NK-92 (cell line): ENCODE measurements around the gene KIAA1614.

Source experiments
- DNase-seq: peaks from one replicate; lab custom pipeline; 2025; ENCODE audit not compliant: unreplicated experiment; lab: John Stamatoyannopoulos, UW

The KIAA1614 gene, protein sequence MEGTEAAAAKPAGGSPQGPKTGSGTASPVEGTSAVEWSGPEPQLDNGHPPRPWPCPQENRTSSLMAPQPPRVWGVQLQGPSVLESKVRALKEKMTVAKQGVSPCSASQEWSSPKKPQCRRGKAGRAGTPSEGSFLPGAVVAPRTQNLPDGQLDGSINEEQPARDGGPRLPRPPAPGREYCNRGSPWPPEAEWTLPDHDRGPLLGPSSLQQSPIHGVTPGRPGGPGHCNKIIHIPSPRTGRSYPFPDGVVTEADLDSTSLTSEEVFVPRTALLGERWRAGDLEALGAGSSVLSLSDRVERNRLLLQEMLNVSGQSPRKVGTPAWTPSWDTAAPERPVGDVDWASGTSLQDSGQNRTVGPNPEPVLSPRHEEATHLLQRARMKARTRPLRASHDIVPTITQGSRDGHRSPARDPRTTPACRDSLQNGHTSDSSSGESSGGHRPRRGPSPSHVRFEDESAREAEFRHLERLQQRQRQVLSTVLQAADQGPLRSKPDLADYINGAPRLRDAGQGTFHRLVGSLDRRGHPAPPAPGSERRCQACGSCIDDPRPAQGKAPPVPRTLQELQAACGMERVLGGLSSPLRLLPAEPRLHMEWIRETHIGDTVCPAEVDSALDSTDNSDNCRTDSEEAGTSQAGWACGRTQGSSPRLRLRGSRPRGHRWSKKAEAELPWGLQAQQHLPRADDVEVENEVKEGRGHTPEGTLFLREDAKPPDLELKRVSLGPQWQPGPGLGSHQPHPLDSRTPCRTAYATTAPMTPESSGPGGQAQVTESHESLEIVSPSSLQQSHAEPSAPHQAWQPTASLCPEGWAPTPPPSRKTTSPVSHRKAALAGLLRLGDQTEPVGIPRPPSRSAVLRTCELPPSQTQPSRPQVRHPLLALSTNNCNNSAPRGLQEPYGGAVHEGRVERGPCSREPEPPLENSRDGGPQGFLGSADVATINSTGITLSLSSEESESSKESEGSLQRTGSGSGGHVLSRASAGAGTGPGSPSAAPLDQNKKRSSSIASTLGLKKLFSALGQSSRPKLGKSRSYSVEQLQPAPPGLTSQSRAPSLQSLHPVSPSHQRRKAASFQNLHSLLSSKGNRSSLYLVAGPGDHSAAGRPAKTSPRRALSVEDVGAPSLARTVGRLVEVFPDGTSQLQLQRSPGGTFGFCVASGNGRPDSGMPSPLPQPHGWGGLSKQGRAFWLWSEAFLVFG

DNA sequence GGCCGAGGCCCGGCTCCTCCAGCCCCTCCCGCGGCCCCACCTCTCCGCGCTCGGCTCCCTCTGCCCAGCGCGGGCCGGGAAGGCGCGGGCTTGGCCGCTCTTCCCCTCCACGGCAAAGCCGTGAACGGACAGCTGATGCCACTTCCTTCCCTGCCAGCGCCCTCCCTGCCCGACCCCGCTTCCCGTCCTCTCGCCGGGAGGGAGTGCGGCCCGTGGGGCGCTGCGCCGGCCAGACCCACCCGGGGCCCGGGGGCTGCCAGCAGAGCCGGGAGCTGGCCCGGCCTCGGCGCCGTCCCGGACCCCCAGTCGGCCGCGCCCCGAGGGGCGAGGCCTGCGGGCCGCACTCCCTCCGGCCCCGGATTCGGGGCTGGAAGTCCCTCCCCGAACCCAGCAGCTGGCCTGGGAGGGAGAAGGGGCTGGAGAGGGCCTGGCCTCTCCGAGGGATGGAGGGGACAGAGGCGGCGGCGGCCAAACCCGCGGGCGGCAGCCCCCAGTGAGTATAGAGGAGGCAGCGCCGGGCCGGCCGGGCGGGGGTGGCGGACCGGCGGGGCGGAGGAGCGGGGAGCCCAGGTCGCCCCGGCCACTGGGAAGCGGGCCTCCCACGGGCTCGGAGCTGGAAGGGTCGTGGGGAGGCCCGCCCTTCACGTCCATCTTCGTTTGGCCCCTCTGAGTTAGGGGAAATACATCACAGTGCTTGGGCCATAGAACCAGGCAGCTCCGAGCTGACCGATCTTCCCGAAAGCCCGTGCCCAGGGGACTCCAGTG lies at the start of gene KIAA1614:
Gene KIAA1614, plus strand, starts transcription at position 97 of the 765 bp plus-strand sequence. Its CDS starts 347 bp downstream, at position 444.
- DNase-seq: no peak

DNA sequence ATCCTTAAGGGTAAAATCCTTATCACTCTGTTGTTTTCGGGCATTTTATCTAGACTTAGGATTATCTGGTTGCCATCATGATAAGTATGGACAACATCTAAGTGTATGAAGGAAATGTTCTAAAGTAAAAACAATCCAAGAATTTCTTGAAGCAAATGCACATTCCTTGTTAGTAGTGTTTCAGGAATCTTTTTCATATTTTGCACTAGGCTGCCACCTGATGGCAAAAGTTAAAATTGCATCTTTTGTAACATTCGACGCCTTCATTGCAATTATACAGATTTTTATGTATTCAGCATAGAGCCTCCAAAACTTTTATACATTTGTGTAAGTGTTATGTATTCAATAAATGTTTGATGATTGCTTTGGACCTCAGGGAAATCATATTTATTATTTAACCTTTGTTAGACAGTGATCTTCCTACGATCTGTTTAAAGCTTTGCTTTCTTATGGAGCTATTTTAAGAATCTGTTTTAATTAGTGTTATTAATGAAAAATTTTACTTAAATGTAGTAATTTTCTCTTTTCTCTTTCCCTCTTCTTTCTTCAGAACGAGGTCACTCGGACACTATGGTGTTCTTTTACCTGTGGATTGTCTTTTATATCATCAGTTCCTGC lies 49.4 kb upstream of the KIAA1614 start:
- DNase-seq: no peak

- DNase-seq: no peak
Measured at GRCh38 chr1:180881806-180882509, 30.7 kb upstream of the KIAA1614 start.

GRCh38 chr1:180884588-180885300 lies 28.0 kb upstream of the KIAA1614 start:
- no peak for DNase-seq

GRCh38 chr1:180886338-180886737 lies 26.4 kb upstream of the KIAA1614 start:
- no peak for DNase-seq

DNA sequence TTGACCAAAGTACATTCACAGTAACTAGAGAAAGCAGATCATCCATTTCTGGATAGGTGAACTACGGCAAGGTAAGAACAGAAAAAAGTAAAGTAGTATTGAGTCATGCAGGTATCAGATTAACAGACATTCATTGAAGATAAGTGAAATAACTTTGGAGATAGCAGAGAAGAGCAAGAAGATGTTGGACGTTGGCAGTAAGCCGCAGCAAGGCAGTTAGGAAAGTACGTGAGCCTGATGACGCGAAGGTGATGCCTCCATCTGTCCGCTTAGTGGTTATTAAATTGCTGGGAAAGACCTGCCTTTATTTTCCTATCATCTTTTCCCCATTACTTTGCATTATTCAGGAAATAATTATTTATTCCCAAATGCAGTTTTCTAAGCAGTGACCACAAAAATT lies 24.9 kb upstream of the KIAA1614 start:
- no peak for DNase-seq

- no peak for DNase-seq
Measured at GRCh38 chr1:180888870-180889269, 23.8 kb upstream of the KIAA1614 start.

GRCh38 chr1:180889325-180889724 lies 23.4 kb upstream of the KIAA1614 start:
- no peak for DNase-seq

- no peak for DNase-seq
Measured at GRCh38 chr1:180892272-180892671, 20.4 kb upstream of the KIAA1614 start.

- no peak for DNase-seq
Measured at GRCh38 chr1:180892675-180893074, 20.0 kb upstream of the KIAA1614 start.

DNA sequence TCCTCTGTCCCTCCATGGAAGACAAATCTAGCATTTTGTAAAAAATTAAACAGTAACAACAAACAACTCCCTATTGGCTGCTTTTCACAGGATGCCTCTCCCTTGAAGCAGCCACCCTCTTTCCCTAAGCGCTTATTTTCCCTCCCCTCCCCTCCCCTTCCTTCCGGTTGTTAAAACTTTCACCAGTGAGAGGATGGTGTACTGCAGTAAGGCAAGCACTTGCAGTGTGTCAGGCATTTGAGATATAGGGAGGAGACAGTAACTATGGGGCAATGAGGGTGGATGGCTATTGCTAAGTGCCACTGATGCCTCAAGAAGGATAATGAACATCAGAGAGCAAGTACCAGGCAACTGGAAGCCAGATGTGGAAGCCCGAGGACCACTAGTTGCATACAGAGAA lies 19.1 kb upstream of the KIAA1614 start:
- DNase-seq: no peak

- DNase-seq: no peak
Measured at GRCh38 chr1:180896161-180896560, 16.5 kb upstream of the KIAA1614 start.

GRCh38 chr1:180898441-180899219 lies 14.1 kb upstream of the KIAA1614 start:
- DNase-seq: no peak

GRCh38 chr1:180899262-180899661 lies 13.4 kb upstream of the KIAA1614 start:
- no peak for DNase-seq

DNA sequence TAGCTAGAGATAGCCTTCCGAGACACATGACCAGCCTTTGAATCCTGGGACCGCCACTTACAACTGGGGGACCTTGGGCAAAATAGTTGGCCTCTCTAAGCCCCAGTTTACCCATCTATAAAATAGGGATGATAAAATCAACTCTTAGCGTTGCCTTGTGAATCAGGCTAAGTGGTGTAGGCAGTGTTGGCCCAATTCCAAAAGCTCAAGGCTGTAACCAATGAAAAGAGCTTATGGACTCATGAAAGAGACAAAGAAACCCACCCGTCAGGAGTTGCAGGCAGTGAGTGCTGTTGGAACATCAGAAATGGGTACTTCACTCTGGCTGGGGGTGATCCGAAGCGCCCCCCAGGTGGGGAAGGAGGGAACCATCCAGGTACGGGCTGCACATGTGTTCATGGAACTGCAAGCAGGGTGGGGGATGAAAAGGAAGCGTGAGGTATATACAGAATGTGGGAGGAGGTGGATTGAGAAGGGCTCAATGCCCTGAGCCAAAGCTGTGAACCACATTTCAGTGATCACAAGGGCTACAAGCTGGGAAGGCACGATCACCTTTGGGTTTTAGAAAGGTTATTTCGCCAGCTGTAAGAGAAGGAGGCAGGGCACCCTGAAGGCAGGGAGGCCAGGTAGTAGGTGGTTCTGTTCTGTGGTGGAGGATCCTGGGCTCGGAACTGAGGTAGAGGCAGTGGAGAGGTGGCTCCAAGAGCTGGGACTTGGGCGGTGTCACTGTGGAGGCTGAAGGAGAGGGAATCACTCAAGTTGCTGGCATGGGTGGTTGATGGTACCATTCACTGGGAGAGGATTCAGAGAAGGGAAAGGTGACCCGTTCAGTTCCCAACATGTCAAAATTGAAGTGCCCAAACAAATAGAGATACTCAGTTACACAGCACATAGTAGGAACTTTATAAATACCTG lies 11.4 kb upstream of the KIAA1614 start:
- DNase-seq: no peak

- DNase-seq: no peak
Measured at GRCh38 chr1:180902541-180902940, 10.2 kb upstream of the KIAA1614 start.

- DNase-seq: no peak
Measured at GRCh38 chr1:180905927-180906326, 6.8 kb upstream of the KIAA1614 start.
